ENCODE measurements around the gene DGCR2.

DNA sequence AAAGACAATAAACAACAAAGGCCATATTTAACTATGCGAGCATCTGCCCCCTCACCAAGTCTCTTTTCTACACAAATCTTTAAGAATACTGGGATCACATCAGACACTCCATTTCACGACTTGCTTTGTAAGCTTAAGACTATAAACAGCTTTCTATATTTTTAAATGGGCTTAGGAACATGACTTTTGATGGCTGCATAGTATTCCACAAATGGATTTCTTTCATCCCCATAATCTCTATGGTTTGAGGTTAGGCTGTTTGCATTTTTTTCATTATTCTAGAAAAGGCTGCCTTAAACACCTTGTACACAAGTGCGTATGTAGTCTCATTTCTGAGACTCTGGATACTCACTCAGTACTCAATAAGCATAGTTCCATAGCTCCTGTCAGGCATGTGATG is 52.8 kb downstream of the DGCR2 start:
- TF ChIP-seq, protein P1, sequence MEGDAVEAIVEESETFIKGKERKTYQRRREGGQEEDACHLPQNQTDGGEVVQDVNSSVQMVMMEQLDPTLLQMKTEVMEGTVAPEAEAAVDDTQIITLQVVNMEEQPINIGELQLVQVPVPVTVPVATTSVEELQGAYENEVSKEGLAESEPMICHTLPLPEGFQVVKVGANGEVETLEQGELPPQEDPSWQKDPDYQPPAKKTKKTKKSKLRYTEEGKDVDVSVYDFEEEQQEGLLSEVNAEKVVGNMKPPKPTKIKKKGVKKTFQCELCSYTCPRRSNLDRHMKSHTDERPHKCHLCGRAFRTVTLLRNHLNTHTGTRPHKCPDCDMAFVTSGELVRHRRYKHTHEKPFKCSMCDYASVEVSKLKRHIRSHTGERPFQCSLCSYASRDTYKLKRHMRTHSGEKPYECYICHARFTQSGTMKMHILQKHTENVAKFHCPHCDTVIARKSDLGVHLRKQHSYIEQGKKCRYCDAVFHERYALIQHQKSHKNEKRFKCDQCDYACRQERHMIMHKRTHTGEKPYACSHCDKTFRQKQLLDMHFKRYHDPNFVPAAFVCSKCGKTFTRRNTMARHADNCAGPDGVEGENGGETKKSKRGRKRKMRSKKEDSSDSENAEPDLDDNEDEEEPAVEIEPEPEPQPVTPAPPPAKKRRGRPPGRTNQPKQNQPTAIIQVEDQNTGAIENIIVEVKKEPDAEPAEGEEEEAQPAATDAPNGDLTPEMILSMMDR (IDR thresholded peaks at IDR 0.05), result no peak
- TF ChIP-seq POLR2A (IDR thresholded peaks at IDR 0.05), result no peak
